Prostate gland (tissue), 2 donors: Measurements from ENCODE around the gene ZAR1. TPM values are rescaled to one million over a fixed set of nuclear protein-coding genes. Genes with fewer than 3 reads are reported as not detected.

Source experiments
- DNase-seq: peaks from one replicate; pipeline ENCODE4 v3.0.0-alpha.2; 2019; ENCODE audit warnings: low spot score
- H3K27ac ChIP-seq, 2 donors: fragments of 200-600 bp; sonication (generic); 2 replicates each; pipeline ENCODE4 v1.5.1; 2017 to 2019
- H3K27me3 ChIP-seq: fragments of 200-600 bp; sonication (generic); replicated peaks from 2 replicates; pipeline ENCODE4 v1.5.1; 2019; ENCODE audit not compliant: insufficient read depth
- H3K36me3 ChIP-seq, 2 donors: fragments of 200-600 bp; sonication (generic); 1 replicate in 1 of 2; 2 replicates in 1 of 2; pipeline versions ENCODE4 v1.5.1 to v1.8.1; 2017 to 2019
- H3K4me1 ChIP-seq: fragments of 200-600 bp; sonication (generic); replicated peaks from 2 replicates; pipeline ENCODE4 v1.5.1; 2019
- H3K4me3 ChIP-seq, 2 donors: fragments of 200-600 bp; sonication (generic); 2 replicates each; pipeline ENCODE4 v1.5.1; 2017 to 2019
- H3K9me3 ChIP-seq: fragments of 200-600 bp; sonication (generic); 2 replicates; pipeline ENCODE4 v1.5.1; 2017
- POLR2A ChIP-seq: fragments of 450-650 bp; IDR thresholded peaks from one replicate; pipeline ENCODE4 v1.6.1; 2016; ENCODE audit warnings: antibody characterized with exemption, mild to moderate bottlenecking
- POLR2AphosphoS5 ChIP-seq: sonication (generic); formaldehyde crosslinking; IDR thresholded peaks from one replicate; pipeline ENCODE4 v1.6.1; 2017; ENCODE audit warnings: antibody characterized with exemption
- WGBS: methylation state at CpG from one replicate; pipeline ENCODE4 v1.1.5; 2018; 5-methylcytosine and 5-hydroxymethylcytosine counted together
- intact Hi-C: fragments of 100-400 bp; cut with DNase I; formaldehyde crosslinking; loops from one replicate; pipeline ENCODE4 v1.14.2; 2022
- total RNA-seq, 2 donors: library from RNA; depleted of rRNA; stranded (reverse); fragments of >200 nt; gene quantifications; one replicate each; pipeline ENCODE4 v1.1.0, GENCODE V29; 2016
- TF ChIP-seq, protein P1 (sequence below), 4 experiments: fragments of 200-600 bp in 2 of 4; fragments of 450-650 bp in 2 of 4; sonication (generic) in 2 of 4; IDR thresholded peaks; 1 replicate in 3 of 4; 2 replicates in 1 of 4; pipeline ENCODE4 v1.5.1; 2016 to 2019; ENCODE audit warnings: antibody characterized with exemption in 4 of 4, mild to moderate bottlenecking in 2 of 4, moderate library complexity in 2 of 4

ZAR1 gene
- total RNA-seq, 2 donors from 2014 or later: 1.7 TPM; not detected in 1

DNA sequence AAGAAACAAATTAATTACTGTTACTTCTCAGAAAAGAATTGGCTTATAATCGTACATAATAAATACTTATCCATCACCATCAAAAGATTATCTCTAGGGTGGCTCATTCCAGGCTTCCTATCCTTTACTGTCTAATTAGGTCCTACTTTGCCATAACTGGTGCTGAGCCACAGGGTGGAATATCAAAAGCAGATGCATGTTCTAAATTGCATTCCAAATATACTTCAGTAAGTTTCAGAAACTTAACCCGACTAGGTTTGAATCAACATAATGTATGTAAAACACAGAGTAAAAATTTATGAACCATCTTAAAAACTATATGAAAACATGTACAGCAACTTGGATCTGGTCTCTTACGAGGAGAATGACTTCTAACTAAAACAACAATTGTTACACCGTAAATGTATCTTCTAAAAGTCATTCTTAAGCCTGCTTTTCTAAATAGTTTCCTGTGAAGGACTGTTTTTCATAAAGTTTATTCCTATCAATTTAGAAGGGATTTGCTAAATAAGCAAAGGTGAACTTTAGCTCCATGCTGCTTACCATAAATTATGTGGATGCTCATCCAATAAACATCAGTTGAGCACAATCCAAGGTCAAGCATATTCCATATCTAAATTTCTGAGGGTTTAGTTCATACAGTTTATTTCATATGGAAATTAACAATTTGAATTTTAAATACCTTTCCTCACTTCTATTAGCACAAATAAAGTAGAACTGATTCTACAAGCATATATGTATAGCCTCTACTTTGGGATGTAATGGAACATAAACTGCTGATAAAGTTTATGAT lies 13.4 kb downstream of the ZAR1 start:
- Histone ChIP-seq H3K4me3 (no peak overlapping the region), H3K27me3 (no peaks in the 10 kb centered on the region), H3K27ac (no peak overlapping the region), H3K4me1 (no peaks in the 10 kb centered on the region), H3K9me3 (no peaks in the 10 kb centered on the region), H3K36me3 (no peaks in the 10 kb centered on the region)
- TF ChIP-seq POLR2A (no peak), POLR2AphosphoS5 (no peak)
- TF ChIP-seq, protein P1, sequence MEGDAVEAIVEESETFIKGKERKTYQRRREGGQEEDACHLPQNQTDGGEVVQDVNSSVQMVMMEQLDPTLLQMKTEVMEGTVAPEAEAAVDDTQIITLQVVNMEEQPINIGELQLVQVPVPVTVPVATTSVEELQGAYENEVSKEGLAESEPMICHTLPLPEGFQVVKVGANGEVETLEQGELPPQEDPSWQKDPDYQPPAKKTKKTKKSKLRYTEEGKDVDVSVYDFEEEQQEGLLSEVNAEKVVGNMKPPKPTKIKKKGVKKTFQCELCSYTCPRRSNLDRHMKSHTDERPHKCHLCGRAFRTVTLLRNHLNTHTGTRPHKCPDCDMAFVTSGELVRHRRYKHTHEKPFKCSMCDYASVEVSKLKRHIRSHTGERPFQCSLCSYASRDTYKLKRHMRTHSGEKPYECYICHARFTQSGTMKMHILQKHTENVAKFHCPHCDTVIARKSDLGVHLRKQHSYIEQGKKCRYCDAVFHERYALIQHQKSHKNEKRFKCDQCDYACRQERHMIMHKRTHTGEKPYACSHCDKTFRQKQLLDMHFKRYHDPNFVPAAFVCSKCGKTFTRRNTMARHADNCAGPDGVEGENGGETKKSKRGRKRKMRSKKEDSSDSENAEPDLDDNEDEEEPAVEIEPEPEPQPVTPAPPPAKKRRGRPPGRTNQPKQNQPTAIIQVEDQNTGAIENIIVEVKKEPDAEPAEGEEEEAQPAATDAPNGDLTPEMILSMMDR (IDR thresholded peaks at IDR 0.05): no peak
- 57% methylated on average over 4 of the region's 4 CpGs for WGBS
- intact Hi-C loops: no loop called here
- no peak for DNase-seq

DNA sequence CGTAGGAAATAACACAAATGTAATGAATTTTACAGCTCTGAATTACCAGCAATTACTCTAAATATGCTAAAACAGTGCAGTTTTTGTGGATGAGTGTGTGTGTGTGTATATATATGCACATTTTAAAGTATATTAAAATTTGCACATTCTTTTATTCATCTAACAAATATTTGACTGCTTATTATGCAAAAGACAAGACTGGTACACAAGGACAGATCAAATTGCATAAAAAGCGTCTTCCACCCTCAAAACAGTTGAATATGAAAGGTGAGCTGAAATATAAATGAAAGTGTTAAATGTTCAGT lies 13.9 kb downstream of the ZAR1 start:
- 92% methylated on average over 2 of the region's 2 CpGs for WGBS
- Histone ChIP-seq H3K4me3 (no peak overlapping the region), H3K27me3 (no peaks in the 10 kb centered on the region), H3K9me3 (no peaks in the 10 kb centered on the region), H3K4me1 (no peaks in the 10 kb centered on the region), H3K36me3 (no peaks in the 10 kb centered on the region), H3K27ac (no peak overlapping the region)
- TF ChIP-seq, protein P1 (IDR thresholded peaks at IDR 0.05): no peak
- TF ChIP-seq POLR2AphosphoS5: no peak
- no peak for TF ChIP-seq POLR2A
- intact Hi-C loops: no loop called here
- no peak for DNase-seq

DNA sequence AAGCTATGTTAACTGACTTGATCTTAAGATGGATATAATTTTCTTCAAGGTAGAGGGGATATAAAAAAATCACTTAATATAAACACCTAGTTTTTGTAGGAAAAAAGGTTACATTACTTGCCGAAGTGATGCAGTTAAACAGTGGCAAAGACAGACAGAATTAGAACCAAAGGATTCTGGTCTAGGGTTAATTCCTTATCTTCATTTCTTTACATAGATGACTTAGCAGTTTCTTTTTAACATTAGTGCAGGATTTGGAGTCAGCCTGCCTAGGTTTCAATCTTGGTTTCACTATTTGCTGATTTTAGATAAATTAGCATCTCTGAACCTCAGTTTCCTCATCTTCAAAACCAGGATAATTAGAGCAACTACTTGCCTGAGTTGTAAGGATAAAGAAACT lies 14.3 kb downstream of the ZAR1 start:
- no peak overlapping the region for H3K27ac ChIP-seq
- DNase-seq: no peak
- H3K36me3 ChIP-seq: peaks cover 0 to 1% of the 10 kb centered on the region in 2 donors
- H3K27me3 ChIP-seq: no peaks in the 10 kb centered on the region
- TF ChIP-seq POLR2AphosphoS5: no peak
- TF ChIP-seq, protein P1 (IDR thresholded peaks at IDR 0.05): no peak
- no peak for TF ChIP-seq POLR2A
- no peaks in the 10 kb centered on the region for H3K4me1 ChIP-seq
- H3K9me3 ChIP-seq: no peaks in the 10 kb centered on the region
- intact Hi-C loops: no loop called here
- H3K4me3 ChIP-seq: no peak overlapping the region
- WGBS: 79% methylated on average over 1 of the region's 1 CpG

DNA sequence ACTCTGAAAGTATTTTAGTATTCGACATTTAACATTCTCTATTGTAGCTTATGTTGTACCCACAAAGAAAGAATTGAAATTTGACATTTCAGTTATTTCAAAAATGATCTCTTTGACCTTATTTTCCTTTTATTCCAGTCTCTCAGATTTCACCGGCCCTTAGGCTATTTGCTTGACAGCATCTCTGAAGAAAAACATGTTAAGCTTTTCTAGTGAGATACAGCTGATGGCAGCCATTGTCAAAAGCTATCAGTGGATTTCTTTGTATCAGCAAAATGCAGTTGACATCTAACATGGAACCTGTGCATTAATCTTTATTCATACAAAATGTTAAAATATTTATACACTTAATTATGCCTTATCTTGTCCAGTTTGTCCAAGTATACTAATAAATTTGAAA lies 16.7 kb downstream of the ZAR1 start:
- DNase-seq: no peak
- Histone ChIP-seq H3K4me3 (no peak overlapping the region), H3K36me3 (peaks cover 0 to 5% of the 10 kb centered on the region in 2 donors), H3K27ac (no peak overlapping the region), H3K9me3 (no peaks in the 10 kb centered on the region), H3K4me1 (no peaks in the 10 kb centered on the region), H3K27me3 (no peaks in the 10 kb centered on the region)
- WGBS: 93% methylated on average over 2 of the region's 2 CpGs
- intact Hi-C loops: no loop called here
- TF ChIP-seq POLR2AphosphoS5: no peak
- TF ChIP-seq, protein P1 (IDR thresholded peaks at IDR 0.05): no peak
- TF ChIP-seq POLR2A: no peak

DNA sequence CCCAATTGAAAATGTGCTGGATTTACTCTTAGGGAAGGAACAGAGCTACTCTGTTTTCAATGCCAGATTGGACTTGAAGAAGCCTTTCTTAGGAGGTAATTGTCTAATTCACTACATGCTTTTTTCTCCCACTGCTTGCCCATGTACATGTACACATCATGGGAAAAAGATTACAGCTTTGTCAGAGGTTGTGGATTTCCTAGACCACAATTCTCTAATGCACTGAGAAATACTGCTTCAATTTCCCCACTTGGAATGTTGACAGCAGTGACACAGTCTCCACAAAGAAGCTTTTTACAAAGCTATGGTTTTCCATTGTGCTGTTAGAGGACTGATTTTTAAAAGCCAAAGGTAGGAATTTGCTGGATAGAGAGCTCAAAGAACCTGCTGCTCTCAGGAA lies 19.5 kb downstream of the ZAR1 start:
- Histone ChIP-seq H3K4me3 (no peak overlapping the region), H3K4me1 (no peaks in the 10 kb centered on the region)

More for the DNA sequence above, 19.5 kb downstream of the ZAR1 start:
- no peak for DNase-seq
- H3K36me3 ChIP-seq: peaks cover 0 to 5% of the 10 kb centered on the region in 2 donors
- intact Hi-C loops: no loop called here
- H3K27me3 ChIP-seq: no peaks in the 10 kb centered on the region
- TF ChIP-seq POLR2AphosphoS5 (no peak), POLR2A (no peak)
- TF ChIP-seq, protein P1 (IDR thresholded peaks at IDR 0.05): no peak
- no peak overlapping the region for H3K27ac ChIP-seq
- H3K9me3 ChIP-seq: no peaks in the 10 kb centered on the region
